ENCODE data around the gene OR10G2.

The OR10G2 gene, protein sequence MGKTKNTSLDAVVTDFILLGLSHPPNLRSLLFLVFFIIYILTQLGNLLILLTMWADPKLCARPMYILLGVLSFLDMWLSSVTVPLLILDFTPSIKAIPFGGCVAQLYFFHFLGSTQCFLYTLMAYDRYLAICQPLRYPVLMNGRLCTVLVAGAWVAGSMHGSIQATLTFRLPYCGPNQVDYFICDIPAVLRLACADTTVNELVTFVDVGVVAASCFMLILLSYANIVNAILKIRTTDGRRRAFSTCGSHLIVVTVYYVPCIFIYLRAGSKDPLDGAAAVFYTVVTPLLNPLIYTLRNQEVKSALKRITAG

DNA sequence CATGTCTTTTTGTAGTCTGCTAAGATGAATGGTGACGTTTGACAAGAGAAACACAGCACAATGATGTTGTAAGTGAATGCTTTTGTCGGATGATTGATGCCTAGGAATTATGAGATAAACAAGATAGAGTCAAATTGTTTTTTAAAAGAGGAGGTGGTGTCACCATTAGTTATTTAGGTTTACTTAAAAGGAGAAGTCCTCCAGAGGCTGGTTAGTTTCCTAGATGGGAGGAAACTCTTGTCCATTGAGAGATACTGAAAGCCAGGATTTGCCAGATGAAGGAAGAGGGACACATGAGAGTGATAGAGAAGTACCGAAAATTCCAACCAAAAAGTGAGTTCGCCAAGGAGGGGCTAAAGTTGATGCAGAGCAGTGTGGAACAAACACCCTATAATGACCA is at the start of gene OR10G2:
TSS of gene OR10G2 (minus strand) at position 101 of the 400 bp plus-strand sequence. CDS start at position 3, 98 bp downstream.
- TF ChIP-seq, protein P1, sequence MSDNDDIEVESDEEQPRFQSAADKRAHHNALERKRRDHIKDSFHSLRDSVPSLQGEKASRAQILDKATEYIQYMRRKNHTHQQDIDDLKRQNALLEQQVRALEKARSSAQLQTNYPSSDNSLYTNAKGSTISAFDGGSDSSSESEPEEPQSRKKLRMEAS (IDR thresholded peaks at IDR 0.05), result no peak
- TF ChIP-seq, protein P2, sequence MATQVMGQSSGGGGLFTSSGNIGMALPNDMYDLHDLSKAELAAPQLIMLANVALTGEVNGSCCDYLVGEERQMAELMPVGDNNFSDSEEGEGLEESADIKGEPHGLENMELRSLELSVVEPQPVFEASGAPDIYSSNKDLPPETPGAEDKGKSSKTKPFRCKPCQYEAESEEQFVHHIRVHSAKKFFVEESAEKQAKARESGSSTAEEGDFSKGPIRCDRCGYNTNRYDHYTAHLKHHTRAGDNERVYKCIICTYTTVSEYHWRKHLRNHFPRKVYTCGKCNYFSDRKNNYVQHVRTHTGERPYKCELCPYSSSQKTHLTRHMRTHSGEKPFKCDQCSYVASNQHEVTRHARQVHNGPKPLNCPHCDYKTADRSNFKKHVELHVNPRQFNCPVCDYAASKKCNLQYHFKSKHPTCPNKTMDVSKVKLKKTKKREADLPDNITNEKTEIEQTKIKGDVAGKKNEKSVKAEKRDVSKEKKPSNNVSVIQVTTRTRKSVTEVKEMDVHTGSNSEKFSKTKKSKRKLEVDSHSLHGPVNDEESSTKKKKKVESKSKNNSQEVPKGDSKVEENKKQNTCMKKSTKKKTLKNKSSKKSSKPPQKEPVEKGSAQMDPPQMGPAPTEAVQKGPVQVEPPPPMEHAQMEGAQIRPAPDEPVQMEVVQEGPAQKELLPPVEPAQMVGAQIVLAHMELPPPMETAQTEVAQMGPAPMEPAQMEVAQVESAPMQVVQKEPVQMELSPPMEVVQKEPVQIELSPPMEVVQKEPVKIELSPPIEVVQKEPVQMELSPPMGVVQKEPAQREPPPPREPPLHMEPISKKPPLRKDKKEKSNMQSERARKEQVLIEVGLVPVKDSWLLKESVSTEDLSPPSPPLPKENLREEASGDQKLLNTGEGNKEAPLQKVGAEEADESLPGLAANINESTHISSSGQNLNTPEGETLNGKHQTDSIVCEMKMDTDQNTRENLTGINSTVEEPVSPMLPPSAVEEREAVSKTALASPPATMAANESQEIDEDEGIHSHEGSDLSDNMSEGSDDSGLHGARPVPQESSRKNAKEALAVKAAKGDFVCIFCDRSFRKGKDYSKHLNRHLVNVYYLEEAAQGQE (IDR thresholded peaks at IDR 0.05; ENCODE audit: low read depth), result no peak
- TF ChIP-seq RAD21 (IDR thresholded peaks at IDR 0.05; ENCODE audit: low read depth) (no peak), TAF1 (IDR thresholded peaks at IDR 0.05; ENCODE audit: low read depth) (no peak), TCF12 (IDR thresholded peaks at IDR 0.05; ENCODE audit: low read depth) (no peak), CEBPB (IDR thresholded peaks at IDR 0.05) (no peak), FOXM1 (IDR thresholded peaks at IDR 0.05; ENCODE audit: borderline replicate concordance, low read depth) (no peak), EGR1 (IDR thresholded peaks at IDR 0.05) (no peak), TEAD4 (IDR thresholded peaks at IDR 0.05) (no peak), EP300 (IDR thresholded peaks at IDR 0.05; ENCODE audit: borderline replicate concordance) (no peak), ZBTB7A (IDR thresholded peaks at IDR 0.05; ENCODE audit: low read depth) (no peak), CREB1 (IDR thresholded peaks at IDR 0.05; ENCODE audit: low read depth) (no peak), NFIC (IDR thresholded peaks at IDR 0.05) (no peak), YY1 (IDR thresholded peaks at IDR 0.05; ENCODE audit: low read depth) (no peak)
- TF ChIP-seq, protein P3, sequence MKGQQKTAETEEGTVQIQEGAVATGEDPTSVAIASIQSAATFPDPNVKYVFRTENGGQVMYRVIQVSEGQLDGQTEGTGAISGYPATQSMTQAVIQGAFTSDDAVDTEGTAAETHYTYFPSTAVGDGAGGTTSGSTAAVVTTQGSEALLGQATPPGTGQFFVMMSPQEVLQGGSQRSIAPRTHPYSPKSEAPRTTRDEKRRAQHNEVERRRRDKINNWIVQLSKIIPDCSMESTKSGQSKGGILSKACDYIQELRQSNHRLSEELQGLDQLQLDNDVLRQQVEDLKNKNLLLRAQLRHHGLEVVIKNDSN (IDR thresholded peaks at IDR 0.05), result no peak

DNA sequence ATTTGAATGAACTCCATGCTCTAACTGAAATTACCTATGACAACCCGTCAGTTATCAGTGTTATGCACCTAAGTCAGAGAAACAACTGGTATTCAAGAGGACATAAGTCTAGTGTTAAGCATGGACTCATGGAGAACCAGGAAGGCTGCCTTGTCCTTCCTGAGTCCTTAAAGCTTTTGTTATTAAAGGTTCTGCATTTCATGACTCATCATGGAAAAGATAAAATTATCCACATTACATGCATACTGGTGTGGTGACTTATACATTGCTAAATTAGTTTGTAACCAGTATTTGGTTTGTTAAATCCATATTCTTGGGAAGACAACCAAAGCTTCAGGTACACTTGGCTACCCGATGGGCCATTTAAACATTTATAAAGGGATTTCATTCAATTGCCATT is 45.3 kb upstream of the OR10G2 start:
- no peak for TF ChIP-seq CREB1 (IDR thresholded peaks at IDR 0.05; ENCODE audit: low read depth)
- TF ChIP-seq EP300 (IDR thresholded peaks at IDR 0.05; ENCODE audit: borderline replicate concordance), result no peak
- TF ChIP-seq EGR1 (IDR thresholded peaks at IDR 0.05), result no peak
- TF ChIP-seq, protein P2 (IDR thresholded peaks at IDR 0.05; ENCODE audit: low read depth), result no peak
- no peak for TF ChIP-seq TEAD4 (IDR thresholded peaks at IDR 0.05)
- TF ChIP-seq CEBPB (IDR thresholded peaks at IDR 0.05), result no peak
- no peak for TF ChIP-seq NFIC (IDR thresholded peaks at IDR 0.05)
- no peak for TF ChIP-seq TCF12 (IDR thresholded peaks at IDR 0.05; ENCODE audit: low read depth)
- TF ChIP-seq ZBTB7A (IDR thresholded peaks at IDR 0.05; ENCODE audit: low read depth), result no peak
- no peak for TF ChIP-seq TAF1 (IDR thresholded peaks at IDR 0.05; ENCODE audit: low read depth)
- TF ChIP-seq, protein P3 (IDR thresholded peaks at IDR 0.05), result no peak

DNA sequence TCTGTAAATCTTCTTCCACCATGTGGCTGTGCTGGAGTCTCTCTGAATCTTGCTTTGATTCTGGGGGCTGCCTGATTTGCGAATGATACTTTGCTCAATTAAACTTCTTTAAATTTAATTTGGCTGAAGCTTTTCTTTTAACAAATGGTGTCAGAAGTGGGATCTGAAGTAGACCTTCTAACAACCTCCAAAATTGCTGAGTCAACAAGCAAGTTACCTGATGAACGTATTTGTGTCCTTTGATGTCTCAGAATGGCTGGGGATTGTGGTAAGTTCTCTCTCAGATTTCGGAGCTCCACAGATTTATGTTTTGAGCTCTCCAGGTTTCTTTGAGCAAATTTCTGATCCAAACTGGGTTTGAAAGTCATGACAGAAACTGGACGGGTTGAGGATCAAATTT is 40.8 kb upstream of the OR10G2 start:
- TF ChIP-seq TAF1 (IDR thresholded peaks at IDR 0.05; ENCODE audit: low read depth), result no peak
- TF ChIP-seq YY1 (IDR thresholded peaks at IDR 0.05; ENCODE audit: low read depth), result no peak
- TF ChIP-seq CREB1 (IDR thresholded peaks at IDR 0.05; ENCODE audit: low read depth), result no peak
- TF ChIP-seq TEAD4 (IDR thresholded peaks at IDR 0.05), result no peak
- TF ChIP-seq, protein P2 (IDR thresholded peaks at IDR 0.05; ENCODE audit: low read depth), result no peak
- no peak for TF ChIP-seq EGR1 (IDR thresholded peaks at IDR 0.05)
- TF ChIP-seq, protein P3 (IDR thresholded peaks at IDR 0.05), result no peak
- TF ChIP-seq, protein P1 (IDR thresholded peaks at IDR 0.05), result no peak

DNA sequence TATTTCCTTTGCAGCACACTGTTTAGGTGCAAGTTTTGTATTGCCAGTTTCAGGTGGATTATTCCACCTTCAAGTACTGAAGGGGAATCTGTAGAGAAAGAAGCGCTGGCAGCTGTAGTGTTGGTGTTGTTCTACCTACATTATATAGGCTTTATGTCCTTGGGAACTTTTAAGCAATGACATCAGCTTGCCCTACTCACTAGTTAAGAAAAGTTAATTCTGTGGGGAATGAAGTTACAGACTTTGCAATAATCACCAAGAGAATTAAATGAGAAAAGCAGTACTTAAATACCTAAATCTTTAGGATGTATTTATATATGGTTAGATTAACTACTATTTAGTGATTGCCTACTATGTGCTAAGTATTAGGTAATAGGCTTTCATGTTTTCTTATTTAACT is 39.0 kb upstream of the OR10G2 start, which contains the start of gene OR4E1:
TSS of gene OR4E1 (minus strand) at position 101 of the 400 bp plus-strand sequence. CDS start 2,883 bp downstream, outside the sequence.
- no peak for TF ChIP-seq RAD21 (IDR thresholded peaks at IDR 0.05; ENCODE audit: low read depth)
